GM12865 (cell line): ENCODE data around the gene PIP5K1A.

ENCODE experiments used
- DNase-seq: peaks from one replicate; pipeline ENCODE4 v3.0.0; 2010; ENCODE audit warnings: low read depth
- H3K4me3 ChIP-seq: 2 replicates; pipeline ENCODE4 v1.5.1; 2011; ENCODE audit warnings: mild to moderate bottlenecking, low read depth, low read length, control low read depth
- TF ChIP-seq, protein P1 (sequence below): IDR thresholded peaks from 2 replicates; pipeline ENCODE4 v1.5.1; 2011; ENCODE audit warnings: low read length, control low read depth, low read depth, inconsistent platforms; ENCODE audit not compliant: insufficient read depth; ENCODE audit errors: missing control alignments

Gene PIP5K1A

DNA sequence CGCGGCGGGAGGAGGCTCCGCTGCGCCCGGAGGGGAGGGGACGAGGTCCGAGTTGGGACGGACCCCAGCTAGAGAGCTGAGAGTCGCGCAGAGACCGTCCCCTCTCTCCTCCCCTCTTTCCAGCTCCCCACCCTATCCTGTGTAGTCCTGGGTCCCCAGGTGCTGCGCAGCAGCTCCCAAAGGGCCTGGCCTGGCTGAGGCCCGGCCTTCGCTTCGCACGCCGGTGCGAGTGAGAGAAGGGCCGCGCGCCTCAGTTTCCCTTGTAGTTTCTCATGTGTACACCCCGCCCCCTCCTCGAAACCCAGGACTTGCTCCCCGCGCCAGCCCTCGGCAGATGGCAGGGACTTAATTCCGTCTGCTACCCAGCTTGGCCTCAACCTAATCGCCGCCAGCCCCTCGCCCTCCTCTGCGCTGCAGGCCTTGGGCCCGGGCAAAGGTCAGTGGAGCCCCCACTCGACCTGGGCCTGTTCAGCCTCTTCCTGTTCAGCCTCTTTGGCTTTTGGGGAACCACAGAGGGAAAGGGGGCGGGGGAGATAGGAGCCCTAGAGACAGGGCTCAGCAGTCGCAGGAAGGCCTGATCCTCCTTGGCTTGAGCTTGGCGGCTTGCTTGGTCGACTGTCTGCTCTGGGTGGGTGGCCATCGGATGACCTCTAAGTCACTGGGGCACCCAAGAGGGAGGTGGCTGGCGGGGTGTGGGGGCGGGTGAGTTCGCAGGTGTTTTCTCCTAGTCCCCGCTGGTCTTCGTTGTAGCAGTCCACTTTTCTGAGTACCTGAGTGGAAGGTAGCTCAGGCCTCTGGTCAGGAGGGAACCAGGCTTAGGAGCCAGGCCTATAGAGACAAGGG is 84.8 kb downstream of the PIP5K1A start:
- DNase-seq, result peak; percentile 57
- H3K4me3 ChIP-seq, result peak overlapping the region; percentile 85
- TF ChIP-seq, protein P1, sequence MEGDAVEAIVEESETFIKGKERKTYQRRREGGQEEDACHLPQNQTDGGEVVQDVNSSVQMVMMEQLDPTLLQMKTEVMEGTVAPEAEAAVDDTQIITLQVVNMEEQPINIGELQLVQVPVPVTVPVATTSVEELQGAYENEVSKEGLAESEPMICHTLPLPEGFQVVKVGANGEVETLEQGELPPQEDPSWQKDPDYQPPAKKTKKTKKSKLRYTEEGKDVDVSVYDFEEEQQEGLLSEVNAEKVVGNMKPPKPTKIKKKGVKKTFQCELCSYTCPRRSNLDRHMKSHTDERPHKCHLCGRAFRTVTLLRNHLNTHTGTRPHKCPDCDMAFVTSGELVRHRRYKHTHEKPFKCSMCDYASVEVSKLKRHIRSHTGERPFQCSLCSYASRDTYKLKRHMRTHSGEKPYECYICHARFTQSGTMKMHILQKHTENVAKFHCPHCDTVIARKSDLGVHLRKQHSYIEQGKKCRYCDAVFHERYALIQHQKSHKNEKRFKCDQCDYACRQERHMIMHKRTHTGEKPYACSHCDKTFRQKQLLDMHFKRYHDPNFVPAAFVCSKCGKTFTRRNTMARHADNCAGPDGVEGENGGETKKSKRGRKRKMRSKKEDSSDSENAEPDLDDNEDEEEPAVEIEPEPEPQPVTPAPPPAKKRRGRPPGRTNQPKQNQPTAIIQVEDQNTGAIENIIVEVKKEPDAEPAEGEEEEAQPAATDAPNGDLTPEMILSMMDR, result no peak

DNA sequence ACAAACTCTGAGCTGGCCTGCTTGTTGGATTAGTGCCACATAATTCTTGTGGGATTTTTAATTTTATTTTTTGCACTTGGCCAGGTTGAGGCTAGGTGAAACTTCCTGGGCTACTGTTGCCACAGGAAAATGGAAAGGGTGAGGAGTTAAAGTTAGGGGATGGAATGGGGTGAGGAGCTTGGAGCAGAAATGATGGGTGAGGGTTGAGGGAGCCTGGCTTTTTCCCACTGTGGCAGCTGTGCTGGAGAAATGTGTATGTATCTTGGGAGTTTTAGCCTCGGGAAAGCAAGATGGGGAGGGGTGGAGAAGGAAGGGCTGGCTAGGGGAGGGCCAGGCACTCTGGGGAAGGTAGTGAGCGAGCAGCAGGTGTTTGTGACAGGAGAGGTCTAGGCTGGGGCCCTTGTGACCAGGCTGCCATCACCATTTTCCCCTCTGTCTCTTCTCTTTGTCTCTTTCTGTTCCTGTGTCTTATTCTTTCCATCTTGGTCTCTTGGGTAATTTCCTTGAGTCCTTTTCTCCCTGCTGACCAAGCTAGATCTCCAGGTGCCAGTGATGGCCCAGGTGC is 85.7 kb downstream of the PIP5K1A start:
- peak overlapping the region; percentile 85 for H3K4me3 ChIP-seq
- DNase-seq, result no peak
- TF ChIP-seq, protein P1, result no peak

DNA sequence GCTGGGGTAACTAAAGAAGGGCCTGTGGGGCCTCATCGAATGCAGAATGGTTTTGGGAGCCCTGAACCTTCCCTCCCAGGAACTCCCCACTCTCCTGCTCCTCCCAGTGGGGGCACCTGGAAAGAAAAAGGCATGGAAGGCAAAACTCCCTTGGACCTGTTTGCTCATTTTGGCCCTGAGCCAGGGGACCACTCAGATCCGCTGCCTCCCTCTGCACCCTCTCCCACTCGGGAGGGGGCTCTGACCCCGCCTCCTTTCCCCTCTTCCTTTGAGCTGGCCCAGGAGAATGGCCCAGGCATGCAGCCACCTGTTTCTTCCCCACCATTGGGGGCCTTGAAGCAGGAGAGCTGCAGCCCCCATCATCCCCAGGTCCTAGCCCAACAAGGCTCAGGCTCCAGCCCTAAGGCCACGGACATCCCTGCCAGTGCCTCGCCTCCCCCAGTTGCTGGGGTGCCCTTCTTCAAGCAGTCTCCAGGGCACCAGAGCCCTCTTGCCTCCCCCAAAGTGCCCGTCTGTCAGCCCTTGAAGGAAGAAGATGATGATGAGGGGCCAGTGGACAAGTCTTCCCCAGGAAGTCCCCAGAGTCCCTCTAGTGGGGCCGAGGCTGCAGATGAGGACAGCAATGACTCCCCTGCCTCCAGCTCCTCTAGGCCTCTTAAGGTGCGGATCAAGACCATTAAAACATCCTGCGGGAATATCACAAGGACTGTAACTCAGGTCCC is 88.4 kb downstream of the PIP5K1A start:
- TF ChIP-seq, protein P1, result no peak
- DNase-seq, result no peak
- H3K4me3 ChIP-seq, result no peak overlapping the region

DNA sequence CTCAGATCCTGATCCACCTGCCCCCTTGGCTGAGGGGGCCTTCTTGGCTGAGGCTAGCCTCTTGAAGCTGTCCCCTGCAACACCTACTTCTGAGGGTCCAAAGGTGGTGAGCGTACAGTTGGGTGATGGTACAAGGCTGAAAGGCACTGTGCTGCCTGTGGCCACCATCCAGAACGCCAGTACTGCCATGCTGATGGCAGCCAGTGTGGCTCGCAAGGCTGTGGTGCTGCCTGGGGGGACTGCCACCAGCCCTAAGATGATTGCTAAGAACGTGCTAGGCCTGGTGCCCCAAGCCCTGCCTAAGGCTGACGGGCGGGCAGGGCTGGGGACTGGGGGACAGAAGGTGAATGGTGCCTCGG is 89.0 kb downstream of the PIP5K1A start:
- TF ChIP-seq, protein P1, result no peak
- H3K4me3 ChIP-seq, result no peak overlapping the region
- no peak for DNase-seq

DNA sequence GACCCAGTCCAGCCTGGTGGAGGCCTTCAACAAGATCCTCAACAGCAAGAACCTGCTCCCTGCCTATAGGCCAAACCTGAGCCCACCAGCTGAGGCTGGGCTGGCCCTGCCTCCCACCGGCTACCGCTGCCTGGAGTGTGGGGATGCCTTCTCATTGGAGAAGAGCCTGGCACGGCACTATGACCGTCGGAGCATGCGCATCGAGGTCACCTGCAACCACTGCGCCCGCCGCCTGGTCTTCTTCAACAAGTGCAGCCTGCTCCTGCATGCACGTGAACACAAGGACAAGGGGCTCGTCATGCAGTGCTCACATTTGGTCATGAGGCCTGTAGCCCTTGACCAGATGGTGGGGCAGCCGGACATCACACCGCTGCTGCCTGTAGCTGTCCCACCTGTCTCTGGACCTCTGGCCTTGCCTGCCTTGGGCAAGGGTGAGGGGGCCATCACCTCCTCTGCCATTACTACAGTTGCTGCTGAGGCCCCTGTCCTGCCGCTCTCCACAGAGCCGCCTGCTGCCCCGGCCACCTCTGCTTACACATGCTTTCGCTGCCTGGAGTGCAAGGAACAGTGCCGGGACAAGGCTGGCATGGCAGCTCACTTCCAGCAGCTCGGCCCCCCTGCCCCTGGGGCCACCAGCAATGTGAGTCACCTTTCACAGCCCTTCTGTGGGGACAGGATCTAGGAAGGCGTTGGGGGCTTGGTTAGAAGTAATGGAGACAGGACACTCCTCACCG is 89.6 kb downstream of the PIP5K1A start:
- H3K4me3 ChIP-seq, result no peak overlapping the region
- TF ChIP-seq, protein P1, result no peak
- DNase-seq, result no peak

DNA sequence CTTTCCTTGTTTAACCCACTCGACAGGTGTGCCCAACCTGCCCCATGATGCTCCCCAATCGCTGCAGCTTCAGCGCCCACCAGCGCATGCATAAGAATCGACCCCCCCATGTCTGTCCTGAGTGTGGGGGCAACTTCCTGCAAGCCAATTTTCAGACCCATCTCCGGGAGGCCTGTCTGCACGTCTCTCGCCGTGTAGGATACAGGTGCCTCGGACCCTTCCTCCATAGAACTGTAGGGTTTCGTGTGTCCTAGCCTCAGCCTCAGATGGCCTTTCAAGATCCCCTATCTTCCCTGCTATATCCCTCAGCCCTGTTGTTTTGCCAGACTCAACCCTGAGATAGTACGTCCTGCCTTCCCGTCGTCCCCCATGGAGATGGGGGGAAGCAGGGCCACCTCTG is 90.2 kb downstream of the PIP5K1A start:
- TF ChIP-seq, protein P1, result no peak
- no peak overlapping the region for H3K4me3 ChIP-seq
- no peak for DNase-seq
